H1 (cell line): ENCODE measurements around the gene MYO5A. TPM values are rescaled to one million over a fixed set of nuclear protein-coding genes. Genes with fewer than 3 reads are reported as not detected.

ENCODE experiments used
- CTCF ChIA-PET: fragments of 300-600 bp; sonication (Branson Sonifier 250); formaldehyde crosslinking; loops from one replicate; lab custom pipeline; 2021; ENCODE audit not compliant: partially characterized antibody; lab: Charles Lee
- POLR2A ChIA-PET: fragments of 300-600 bp; sonication (Branson Sonifier 250); formaldehyde crosslinking; loops from one replicate; lab custom pipeline; 2021; ENCODE audit warnings: inconsistent platforms; ENCODE audit not compliant: partially characterized antibody; lab: Charles Lee
- DNase-seq, 2 experiments: peaks; one replicate each; pipeline versions ENCODE4 v3.0.0 to v3.0.0-alpha.2; 2010 to 2022; ENCODE audit warnings: low spot score in 2 of 2, low read depth in 1 of 2, mixed read lengths in 1 of 2
- FAIRE-seq: peaks from 2 replicates; lab custom pipeline; 2011; peaks lifted over from hg19 to GRCh38; lab: Jason Lieb, UNC
- H2AFZ ChIP-seq: 2 replicates; pipeline ENCODE4 v1.8.1; 2012; ENCODE audit warnings: low read length, inconsistent platforms
- H2AK5ac ChIP-seq: 2 replicates; pipeline ENCODE4 v1.6.1; 2013; ENCODE audit warnings: low read depth, low read length
- H2BK120ac ChIP-seq: replicated peaks from 2 replicates; pipeline ENCODE3; 2013; ENCODE audit warnings: low read depth, low read length, inconsistent platforms
- H2BK12ac ChIP-seq: 2 replicates; pipeline ENCODE4 v1.6.1; 2013; ENCODE audit warnings: low read depth, low read length
- H2BK15ac ChIP-seq: 2 replicates; pipeline ENCODE4 v1.6.1; 2013; ENCODE audit warnings: low read length
- H2BK20ac ChIP-seq: 2 replicates; pipeline ENCODE4 v1.6.1; 2013; ENCODE audit warnings: low read length
- H2BK5ac ChIP-seq: 2 replicates; pipeline ENCODE4 v1.6.1; 2013; ENCODE audit warnings: low read depth, low read length
- H3K14ac ChIP-seq: 2 replicates; pipeline ENCODE4 v1.6.1; 2013; ENCODE audit warnings: inconsistent platforms; ENCODE audit not compliant: insufficient read length
- H3K18ac ChIP-seq: 2 replicates; pipeline ENCODE4 v1.6.1; 2013; ENCODE audit warnings: low read length; ENCODE audit errors: extremely low read depth
- H3K23ac ChIP-seq: 2 replicates; pipeline ENCODE4 v1.6.1; 2013; ENCODE audit warnings: inconsistent platforms; ENCODE audit not compliant: insufficient read length
- H3K23me2 ChIP-seq: 2 replicates; pipeline ENCODE4 v1.6.1; 2013; ENCODE audit warnings: low read depth, low read length
- H3K27ac ChIP-seq: 2 replicates; pipeline ENCODE4 v1.6.1; 2011; ENCODE audit warnings: low read depth, low read length, inconsistent platforms
- H3K27me3 ChIP-seq, 4 experiments: replicated peaks in 1 of 4; 1 replicate in 1 of 4; 2 replicates in 3 of 4; pipeline versions ENCODE4 v1.6.1 to v1.8.1; 2011 to 2013; ENCODE audit warnings: low read length in 3 of 4, mild to moderate bottlenecking in 3 of 4, inconsistent platforms in 2 of 4, mixed read lengths in 2 of 4, moderate library complexity in 1 of 4; ENCODE audit not compliant: control insufficient read depth in 3 of 4, insufficient read depth in 3 of 4; ENCODE audit errors: extremely low read depth in 1 of 4
- H3K36me3 ChIP-seq, 4 experiments: 2 replicates each; pipeline versions ENCODE4 v1.6.1 to v1.8.1; 2011 to 2013; ENCODE audit warnings: mild to moderate bottlenecking in 4 of 4, low read length in 3 of 4, moderate library complexity in 2 of 4, control low read depth in 1 of 4, inconsistent platforms in 1 of 4; ENCODE audit not compliant: insufficient read depth in 4 of 4, control insufficient read depth in 2 of 4
- H3K4ac ChIP-seq: replicated peaks from 2 replicates; pipeline ENCODE3; 2013; ENCODE audit warnings: low read length, low read depth, mixed read lengths, inconsistent platforms; ENCODE audit not compliant: insufficient read length
- H3K4me1 ChIP-seq, 4 experiments: replicated peaks in 1 of 4; 1 replicate in 1 of 4; 2 replicates in 3 of 4; pipeline versions ENCODE4 v1.6.1 to v1.8.1; 2011 to 2013; ENCODE audit warnings: low read length in 3 of 4, inconsistent platforms in 2 of 4, mixed read lengths in 1 of 4; ENCODE audit not compliant: insufficient read depth in 4 of 4, control insufficient read depth in 3 of 4
- H3K4me2 ChIP-seq, 2 experiments: 2 replicates each; pipeline versions ENCODE4 v1.6.1 to v1.8.1; 2011 to 2013; ENCODE audit warnings: low read depth in 2 of 2, low read length in 2 of 2, control low read depth in 1 of 2, inconsistent platforms in 1 of 2, mild to moderate bottlenecking in 1 of 2; ENCODE audit not compliant: insufficient read depth in 1 of 2
- H3K4me3 ChIP-seq, 4 experiments: fragments of 200-600, 300-600 bp in 1 of 4; sonication (generic), shearing (Covaris generic), sonication (Bioruptor Twin) in 1 of 4; 2 replicates each; pipeline versions ENCODE4 v1.5.1 to v1.8.1; 2011 to 2016; ENCODE audit warnings: low read length in 4 of 4, low read depth in 3 of 4, control low read depth in 2 of 4, inconsistent platforms in 2 of 4, mild to moderate bottlenecking in 2 of 4, mixed read lengths in 1 of 4, moderate library complexity in 1 of 4; ENCODE audit not compliant: insufficient read depth in 2 of 4; ENCODE audit errors: extremely low read depth in 1 of 4
- H3K56ac ChIP-seq: replicated peaks from 2 replicates; pipeline ENCODE3; 2013; ENCODE audit warnings: low read depth, mild to moderate bottlenecking, mixed read lengths, low read length, inconsistent platforms; ENCODE audit not compliant: insufficient read length
- H3K79me1 ChIP-seq: 2 replicates; pipeline ENCODE4 v1.6.1; 2013; ENCODE audit warnings: low read depth, low read length, control low read depth
- H3K79me2 ChIP-seq, 2 experiments: 2 replicates each; pipeline versions ENCODE4 v1.6.1 to v1.8.1; 2012 to 2013; ENCODE audit warnings: low read length in 2 of 2, mild to moderate bottlenecking in 2 of 2, inconsistent platforms in 1 of 2; ENCODE audit not compliant: insufficient read depth in 2 of 2, control insufficient read depth in 1 of 2
- H3K9ac ChIP-seq, 4 experiments: replicated peaks in 1 of 4; 1 replicate in 1 of 4; 2 replicates in 3 of 4; pipeline versions ENCODE4 v1.6.1 to v1.8.1; 2011 to 2013; ENCODE audit warnings: low read depth in 3 of 4, low read length in 3 of 4, control low read depth in 2 of 4, mild to moderate bottlenecking in 2 of 4, moderate library complexity in 2 of 4, inconsistent platforms in 1 of 4; ENCODE audit errors: extremely low read depth in 1 of 4
- H3K9me3 ChIP-seq, 2 experiments: 2 replicates each; pipeline versions ENCODE4 v1.6.1 to v1.8.1; 2012 to 2013; ENCODE audit warnings: mild to moderate bottlenecking in 2 of 2, moderate library complexity in 2 of 2, control low read depth in 1 of 2, inconsistent platforms in 1 of 2, low read depth in 1 of 2, low read length in 1 of 2, mixed read lengths in 1 of 2; ENCODE audit not compliant: insufficient read depth in 2 of 2
- H4K20me1 ChIP-seq, 2 experiments: replicated peaks in 1 of 2; 2 replicates each; pipeline versions ENCODE3 to v1.8.1; 2011 to 2013; ENCODE audit warnings: inconsistent platforms in 2 of 2, low read length in 2 of 2, mild to moderate bottlenecking in 1 of 2; ENCODE audit not compliant: insufficient read depth in 2 of 2, control insufficient read depth in 1 of 2
- H4K5ac ChIP-seq: 2 replicates; pipeline ENCODE4 v1.6.1; 2013; ENCODE audit warnings: low read length, low read depth, mixed read lengths, inconsistent platforms; ENCODE audit not compliant: insufficient read length
- H4K8ac ChIP-seq: 2 replicates; pipeline ENCODE4 v1.8.0; 2013; ENCODE audit warnings: mild to moderate bottlenecking, moderate library complexity, low read length, inconsistent platforms; ENCODE audit not compliant: insufficient read depth; ENCODE audit errors: extremely low read depth
- H4K91ac ChIP-seq: replicated peaks from 2 replicates; pipeline ENCODE3; 2013; ENCODE audit warnings: low read length, mixed read lengths, inconsistent platforms; ENCODE audit not compliant: insufficient read length
- CHD1 ChIP-seq: IDR thresholded peaks from 2 replicates; pipeline ENCODE4 v1.6.1; 2012; ENCODE audit warnings: low read depth, low read length, improper control_type of control experiment
- EGR1 ChIP-seq: IDR thresholded peaks from 2 replicates; pipeline ENCODE4 v1.6.1; 2011; ENCODE audit warnings: low read depth, low read length, borderline replicate concordance
- FOSL1 ChIP-seq: IDR thresholded peaks from 2 replicates; pipeline ENCODE4 v1.6.1; 2011; ENCODE audit warnings: mild to moderate bottlenecking, low read depth, low read length, moderate library complexity; ENCODE audit not compliant: insufficient read depth
- GABPA ChIP-seq: IDR thresholded peaks from 2 replicates; pipeline ENCODE4 v1.6.1; 2011; ENCODE audit warnings: mild to moderate bottlenecking, low read length, moderate library complexity, borderline replicate concordance; ENCODE audit not compliant: insufficient read depth
- KDM1A ChIP-seq: fragments of 200-600, 300-600 bp; sonication (generic); IDR thresholded peaks from 2 replicates; pipeline ENCODE4 v1.7.1; 2016; ENCODE audit warnings: mild to moderate bottlenecking, low read length, borderline replicate concordance
- KDM4A ChIP-seq: IDR thresholded peaks from one replicate; pipeline ENCODE4 v1.7.1; 2012; ENCODE audit warnings: low read depth, mild to moderate bottlenecking, moderate library complexity, low read length, inconsistent platforms; ENCODE audit not compliant: severe bottlenecking
- RNF2 ChIP-seq: fragments of 200-900, 300-1000 bp; sonication (generic); IDR thresholded peaks from 2 replicates; pipeline ENCODE4 v1.7.1; 2016; ENCODE audit warnings: borderline replicate concordance, low read depth, mild to moderate bottlenecking, antibody characterized with exemption, low read length; ENCODE audit not compliant: poor library complexity, severe bottlenecking; ENCODE audit errors: missing control alignments
- TCF12 ChIP-seq: IDR thresholded peaks from 2 replicates; pipeline ENCODE4 v1.6.1; 2011; ENCODE audit warnings: low read depth, mild to moderate bottlenecking, low read length
- ZNF274 ChIP-seq: IDR thresholded peaks from 2 replicates; pipeline ENCODE4 v1.7.0; 2012; ENCODE audit warnings: low read length, borderline replicate concordance; ENCODE audit errors: extremely low read depth
- WGBS, 2 experiments: shearing (Covaris generic) in 1 of 2; methylation state at CpG; one replicate each; pipeline versions ENCODE4 v1.1.6 to v1.1.7; 2013 to 2015; ENCODE audit warnings: low lambda C conversion rate in 2 of 2, mixed read lengths in 2 of 2, inconsistent platforms in 1 of 2, low coverage in 1 of 2, missing lambda C conversion rate in 1 of 2; ENCODE audit not compliant: insufficient replicate concordance in 2 of 2, insufficient coverage in 1 of 2, insufficient read length in 1 of 2; ENCODE audit errors: extremely low coverage in 1 of 2, missing lambda C conversion rate in 1 of 2; 5-methylcytosine and 5-hydroxymethylcytosine counted together
- polyA plus RNA-seq, 7 experiments: library from polyadenylated mRNA; depleted of rRNA in 3 of 7; stranded (reverse) in 5 of 7; unstranded in 2 of 7; fragments of >200 nt in 5 of 7; fragments of 200-250 nt in 2 of 7; gene quantifications; 1 replicate in 5 of 7; 2 replicates in 1 of 7; 4 replicates in 1 of 7; pipeline versions ENCODE4 v1.2.1 to v1.2.3, GENCODE V29; 2011 to 2013; ENCODE audit warnings: missing spikeins in 2 of 7, mixed read lengths in 2 of 7
- total RNA-seq: library from RNA; stranded (reverse); fragmentation: NEBNext Ultra II Directional; extraction: Animal tissue kit (Norgen Biotek cat#: 25700); gene quantifications from 2 replicates; pipeline ENCODE4 v1.2.1, GENCODE V29; 2021
- TF ChIP-seq, protein P1 (sequence below): IDR thresholded peaks from 2 replicates; pipeline ENCODE4 v1.6.1; 2012; ENCODE audit warnings: inconsistent platforms

The MYO5A gene
- total and polyA plus RNA-seq, 2 of the 8 experiments (the other 6 are each of a cell fraction or from before 2014, with no cell fraction given), result 11.4 to 24.7 TPM

DNA sequence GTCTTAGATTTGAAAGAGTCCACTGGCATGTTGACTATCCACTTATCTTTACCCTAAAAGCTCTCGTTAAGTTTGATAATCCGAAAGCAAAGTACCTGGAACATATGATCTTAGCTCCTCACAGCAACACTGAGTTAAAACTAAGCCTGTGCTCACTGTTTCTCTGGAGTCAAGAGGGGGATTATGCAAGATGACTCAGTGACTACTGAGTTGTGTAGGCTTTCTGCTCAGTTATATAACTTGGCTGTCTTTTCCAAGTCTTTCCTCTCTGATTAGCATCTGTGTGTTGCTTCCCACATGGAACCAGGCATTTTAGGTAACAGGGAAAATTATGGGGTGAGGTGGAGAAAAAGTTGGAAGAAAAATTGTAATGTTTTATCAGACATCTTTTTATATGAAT lies 201.9 kb downstream of the MYO5A start:
- H2BK120ac ChIP-seq, result no peak overlapping the region
- DNase-seq (no peak), FAIRE-seq (no peak)
- POLR2A ChIA-PET, result no interaction called here
- H3K4me3 ChIP-seq, result no peak overlapping the region
- no peak overlapping the region for H2BK20ac ChIP-seq
- no peak overlapping the region for H3K18ac ChIP-seq
- no peak overlapping the region for H4K5ac ChIP-seq
- H2AFZ ChIP-seq, result no peak overlapping the region
- H4K20me1 ChIP-seq, result no peaks in the 10 kb centered on the region
- H3K4ac ChIP-seq, result no peak overlapping the region
- no peak overlapping the region for H2BK5ac ChIP-seq
- CTCF ChIA-PET, result no interaction called here
- H3K9ac ChIP-seq, result no peak overlapping the region
- no peak overlapping the region for H3K23ac ChIP-seq
- H3K56ac ChIP-seq, result no peak overlapping the region
- H3K27ac ChIP-seq, result no peak overlapping the region
- H3K27me3 ChIP-seq, result no peaks in the 10 kb centered on the region
- H3K23me2 ChIP-seq, result no peaks in the 10 kb centered on the region
- no peak overlapping the region for H2AK5ac ChIP-seq
- H3K14ac ChIP-seq, result no peak overlapping the region
- no peaks in the 10 kb centered on the region for H3K79me1 ChIP-seq
- H3K36me3 ChIP-seq, result peaks cover 0 to 8% (median 3%) of the 10 kb centered on the region in 4 experiments; a peak in 4 of 8 replicates
- no peak overlapping the region for H4K91ac ChIP-seq
- no peaks in the 10 kb centered on the region for H3K9me3 ChIP-seq
- 86% methylated on average over 2 of the region's 2 CpGs; no CpG with 5 or more reads in 1 of the 2 experiments for WGBS, 2 experiments
- H4K8ac ChIP-seq, result no peak overlapping the region
- peaks cover 0 to 3% (median 0%) of the 10 kb centered on the region in 4 experiments; a peak in 1 of 7 replicates for H3K4me1 ChIP-seq
- H2BK15ac ChIP-seq, result no peak overlapping the region
- H3K4me2 ChIP-seq, result no peak overlapping the region
- H2BK12ac ChIP-seq, result no peak overlapping the region
- no peaks in the 10 kb centered on the region for H3K79me2 ChIP-seq
- TF ChIP-seq FOSL1 (no peak), TCF12 (no peak), RNF2 (no peak), ZNF274 (no peak), CHD1 (no peak), KDM4A (no peak), KDM1A (no peak), GABPA (no peak), EGR1 (no peak)
- TF ChIP-seq, protein P1, sequence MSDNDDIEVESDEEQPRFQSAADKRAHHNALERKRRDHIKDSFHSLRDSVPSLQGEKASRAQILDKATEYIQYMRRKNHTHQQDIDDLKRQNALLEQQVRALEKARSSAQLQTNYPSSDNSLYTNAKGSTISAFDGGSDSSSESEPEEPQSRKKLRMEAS, result no peak
